GM23338 (cell line): ENCODE measurements around the gene GMPS. TPM values are rescaled to one million over a fixed set of nuclear protein-coding genes. Genes with fewer than 3 reads are reported as not detected.

ENCODE experiments used
- ATAC-seq: fragments of 200-7000 bp; cut with Tn5 transposase; 3 replicates; pipeline ENCODE4 v1.9.1; 2020
- DNase-seq: peaks from one replicate; pipeline ENCODE4 v3.0.0-alpha.2; 2015; ENCODE audit warnings: low spot score
- H2AFZ ChIP-seq: fragments of 200-600 bp; sonication (generic); 2 replicates; pipeline ENCODE4 v1.8.0; 2016; ENCODE audit warnings: antibody characterized with exemption, mild to moderate bottlenecking, moderate library complexity
- H3F3A ChIP-seq: fragments of 200-600 bp; sonication (generic); replicated peaks from 2 replicates; pipeline ENCODE4 v1.8.0; 2017; ENCODE audit warnings: antibody characterized with exemption, mixed run types, low read depth
- H3K27ac ChIP-seq: fragments of 200-600 bp; sonication (generic); 2 replicates; pipeline ENCODE4 v1.6.1; 2016; ENCODE audit warnings: low read depth
- H3K27me3 ChIP-seq: fragments of 200-600 bp; sonication (generic); 2 replicates; pipeline ENCODE4 v1.8.0; 2016; ENCODE audit warnings: mild to moderate bottlenecking, mixed run types, moderate library complexity; ENCODE audit not compliant: insufficient read depth
- H3K36me3 ChIP-seq: fragments of 200-600 bp; sonication (generic); 2 replicates; pipeline ENCODE4 v1.8.0; 2016; ENCODE audit warnings: mild to moderate bottlenecking; ENCODE audit not compliant: insufficient read depth
- H3K4me1 ChIP-seq: fragments of 200-600 bp; sonication (generic); 2 replicates; pipeline ENCODE4 v1.8.0; 2016; ENCODE audit warnings: mild to moderate bottlenecking, moderate library complexity; ENCODE audit not compliant: insufficient read depth
- H3K4me2 ChIP-seq: fragments of 200-600 bp; sonication (generic); 2 replicates; pipeline ENCODE4 v1.7.1; 2017; ENCODE audit warnings: mixed run types
- H3K4me3 ChIP-seq: fragments of 200-600 bp; sonication (generic); 2 replicates; pipeline ENCODE4 v1.6.1; 2016; ENCODE audit warnings: mixed run types
- H3K79me2 ChIP-seq: fragments of 200-600 bp; sonication (generic); replicated peaks from 2 replicates; pipeline ENCODE4 v1.8.0; 2017; ENCODE audit warnings: mild to moderate bottlenecking; ENCODE audit not compliant: insufficient read depth
- H3K9me2 ChIP-seq: fragments of 200-600 bp; sonication (generic); 2 replicates; pipeline ENCODE4 v1.8.0; 2017; ENCODE audit not compliant: insufficient read depth
- H4K20me1 ChIP-seq: fragments of 200-600 bp; sonication (generic); replicated peaks from 2 replicates; pipeline ENCODE4 v1.8.0; 2017; ENCODE audit warnings: mild to moderate bottlenecking; ENCODE audit not compliant: insufficient read depth
- H3K27ac Mint-ChIP-seq: 2 replicates; pipeline ENCODE4 v1.8.0; 2020; ENCODE audit warnings: inconsistent platforms, mild to moderate bottlenecking, moderate library complexity, mixed read lengths
- H3K27me3 Mint-ChIP-seq: 3 replicates; pipeline ENCODE4 v1.8.0; 2022; ENCODE audit warnings: low read depth, mild to moderate bottlenecking, moderate library complexity, mixed read lengths, inconsistent platforms; ENCODE audit not compliant: insufficient read depth, poor library complexity
- H3K36me3 Mint-ChIP-seq: 3 replicates; pipeline ENCODE4 v1.8.0; 2021; ENCODE audit warnings: low read depth, mild to moderate bottlenecking, inconsistent platforms, moderate library complexity, mixed read lengths
- H3K4me1 Mint-ChIP-seq: 3 replicates; pipeline ENCODE4 v1.8.0; 2020; ENCODE audit warnings: mild to moderate bottlenecking, inconsistent platforms, mixed read lengths
- H3K4me3 Mint-ChIP-seq: 3 replicates; pipeline ENCODE4 v1.8.0; 2021; ENCODE audit warnings: moderate library complexity, mild to moderate bottlenecking, inconsistent platforms, mixed read lengths
- H3K9me3 Mint-ChIP-seq: 3 replicates; pipeline ENCODE4 v1.8.0; 2020; ENCODE audit warnings: moderate library complexity, mild to moderate bottlenecking, inconsistent platforms, mixed read lengths
- CREB1 ChIP-seq: fragments of 250-450 bp; sonication (Bioruptor Pico); IDR thresholded peaks from 2 replicates; pipeline ENCODE4 v1.5.0; 2020; ENCODE audit warnings: low read depth, mild to moderate bottlenecking, moderate library complexity
- EZH2 ChIP-seq: fragments of 200-600 bp; sonication (generic); IDR thresholded peaks from one replicate; pipeline ENCODE4 v1.8.0; 2017; ENCODE audit warnings: antibody characterized with exemption, mild to moderate bottlenecking, low read depth; ENCODE audit not compliant: unreplicated experiment
- EZH2phosphoT487 ChIP-seq: fragments of 200-600 bp; sonication (generic); IDR thresholded peaks from one replicate; pipeline ENCODE4 v1.8.1; 2018; ENCODE audit warnings: antibody characterized with exemption; ENCODE audit not compliant: unreplicated experiment
- NANOG ChIP-seq: IDR thresholded peaks from 2 replicates; pipeline ENCODE4 v1.6.1; 2016; ENCODE audit warnings: antibody characterized with exemption, borderline replicate concordance
- STAT1 ChIP-seq: IDR thresholded peaks from one replicate; pipeline ENCODE4 v1.6.1; 2016; ENCODE audit warnings: antibody characterized with exemption; ENCODE audit not compliant: unreplicated experiment
- ZNF331 ChIP-seq: fragments of 250-450 bp; sonication (Bioruptor Pico); IDR thresholded peaks from 2 replicates; pipeline ENCODE4 v1.5.0; 2020; ENCODE audit warnings: low read depth, mild to moderate bottlenecking, moderate library complexity
- polyA plus RNA-seq: library from polyadenylated mRNA; unstranded; fragments of >200 nt; fragmentation: Nextera tagmentation; extraction: Ambion mirVana; gene quantifications from 2 replicates; pipeline ENCODE4 v1.2.1, GENCODE V29; 2016
- total RNA-seq: library from RNA; depleted of rRNA; stranded (reverse); fragments of >200 nt; shearing (Covaris generic); gene quantifications from 2 replicates; pipeline ENCODE4 v1.2.3, GENCODE V29; 2014
- TF ChIP-seq, protein P1 (sequence below), 2 experiments: fragments of 200-600 bp in 1 of 2; sonication (generic) in 1 of 2; conservative IDR thresholded peaks; 2 replicates each; pipeline versions ENCODE4 v1.5.1 to v1.6.1; 2016 to 2017; ENCODE audit warnings: antibody characterized with exemption in 2 of 2, low read depth in 2 of 2, mild to moderate bottlenecking in 2 of 2, moderate library complexity in 1 of 2
- TF ChIP-seq, protein P2 (sequence below): IDR thresholded peaks from 2 replicates; pipeline ENCODE4 v1.6.1; 2016; ENCODE audit warnings: antibody characterized with exemption
- TF ChIP-seq, protein P3 (sequence below): IDR thresholded peaks from one replicate; pipeline ENCODE4 v1.6.1; 2018; ENCODE audit warnings: antibody characterized with exemption; ENCODE audit not compliant: unreplicated experiment

GMPS gene
- total and polyA plus RNA-seq, 2 experiments from 2014 or later: 72.0 to 145 TPM

- TF ChIP-seq, protein P1, sequence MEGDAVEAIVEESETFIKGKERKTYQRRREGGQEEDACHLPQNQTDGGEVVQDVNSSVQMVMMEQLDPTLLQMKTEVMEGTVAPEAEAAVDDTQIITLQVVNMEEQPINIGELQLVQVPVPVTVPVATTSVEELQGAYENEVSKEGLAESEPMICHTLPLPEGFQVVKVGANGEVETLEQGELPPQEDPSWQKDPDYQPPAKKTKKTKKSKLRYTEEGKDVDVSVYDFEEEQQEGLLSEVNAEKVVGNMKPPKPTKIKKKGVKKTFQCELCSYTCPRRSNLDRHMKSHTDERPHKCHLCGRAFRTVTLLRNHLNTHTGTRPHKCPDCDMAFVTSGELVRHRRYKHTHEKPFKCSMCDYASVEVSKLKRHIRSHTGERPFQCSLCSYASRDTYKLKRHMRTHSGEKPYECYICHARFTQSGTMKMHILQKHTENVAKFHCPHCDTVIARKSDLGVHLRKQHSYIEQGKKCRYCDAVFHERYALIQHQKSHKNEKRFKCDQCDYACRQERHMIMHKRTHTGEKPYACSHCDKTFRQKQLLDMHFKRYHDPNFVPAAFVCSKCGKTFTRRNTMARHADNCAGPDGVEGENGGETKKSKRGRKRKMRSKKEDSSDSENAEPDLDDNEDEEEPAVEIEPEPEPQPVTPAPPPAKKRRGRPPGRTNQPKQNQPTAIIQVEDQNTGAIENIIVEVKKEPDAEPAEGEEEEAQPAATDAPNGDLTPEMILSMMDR (conservative IDR thresholded peaks at IDR 0.05; ENCODE audit: low read depth in 2 of 2): no peak
- TF ChIP-seq NANOG: no peak
- TF ChIP-seq, protein P2, sequence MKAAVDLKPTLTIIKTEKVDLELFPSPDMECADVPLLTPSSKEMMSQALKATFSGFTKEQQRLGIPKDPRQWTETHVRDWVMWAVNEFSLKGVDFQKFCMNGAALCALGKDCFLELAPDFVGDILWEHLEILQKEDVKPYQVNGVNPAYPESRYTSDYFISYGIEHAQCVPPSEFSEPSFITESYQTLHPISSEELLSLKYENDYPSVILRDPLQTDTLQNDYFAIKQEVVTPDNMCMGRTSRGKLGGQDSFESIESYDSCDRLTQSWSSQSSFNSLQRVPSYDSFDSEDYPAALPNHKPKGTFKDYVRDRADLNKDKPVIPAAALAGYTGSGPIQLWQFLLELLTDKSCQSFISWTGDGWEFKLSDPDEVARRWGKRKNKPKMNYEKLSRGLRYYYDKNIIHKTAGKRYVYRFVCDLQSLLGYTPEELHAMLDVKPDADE: no peak
- TF ChIP-seq STAT1: no peak
- TF ChIP-seq, protein P3, sequence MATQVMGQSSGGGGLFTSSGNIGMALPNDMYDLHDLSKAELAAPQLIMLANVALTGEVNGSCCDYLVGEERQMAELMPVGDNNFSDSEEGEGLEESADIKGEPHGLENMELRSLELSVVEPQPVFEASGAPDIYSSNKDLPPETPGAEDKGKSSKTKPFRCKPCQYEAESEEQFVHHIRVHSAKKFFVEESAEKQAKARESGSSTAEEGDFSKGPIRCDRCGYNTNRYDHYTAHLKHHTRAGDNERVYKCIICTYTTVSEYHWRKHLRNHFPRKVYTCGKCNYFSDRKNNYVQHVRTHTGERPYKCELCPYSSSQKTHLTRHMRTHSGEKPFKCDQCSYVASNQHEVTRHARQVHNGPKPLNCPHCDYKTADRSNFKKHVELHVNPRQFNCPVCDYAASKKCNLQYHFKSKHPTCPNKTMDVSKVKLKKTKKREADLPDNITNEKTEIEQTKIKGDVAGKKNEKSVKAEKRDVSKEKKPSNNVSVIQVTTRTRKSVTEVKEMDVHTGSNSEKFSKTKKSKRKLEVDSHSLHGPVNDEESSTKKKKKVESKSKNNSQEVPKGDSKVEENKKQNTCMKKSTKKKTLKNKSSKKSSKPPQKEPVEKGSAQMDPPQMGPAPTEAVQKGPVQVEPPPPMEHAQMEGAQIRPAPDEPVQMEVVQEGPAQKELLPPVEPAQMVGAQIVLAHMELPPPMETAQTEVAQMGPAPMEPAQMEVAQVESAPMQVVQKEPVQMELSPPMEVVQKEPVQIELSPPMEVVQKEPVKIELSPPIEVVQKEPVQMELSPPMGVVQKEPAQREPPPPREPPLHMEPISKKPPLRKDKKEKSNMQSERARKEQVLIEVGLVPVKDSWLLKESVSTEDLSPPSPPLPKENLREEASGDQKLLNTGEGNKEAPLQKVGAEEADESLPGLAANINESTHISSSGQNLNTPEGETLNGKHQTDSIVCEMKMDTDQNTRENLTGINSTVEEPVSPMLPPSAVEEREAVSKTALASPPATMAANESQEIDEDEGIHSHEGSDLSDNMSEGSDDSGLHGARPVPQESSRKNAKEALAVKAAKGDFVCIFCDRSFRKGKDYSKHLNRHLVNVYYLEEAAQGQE: no peak
- no peak for TF ChIP-seq EZH2
- no peak for TF ChIP-seq ZNF331 (CRISPR knock-in tag)
- TF ChIP-seq CREB1 (CRISPR knock-in tag): no peak
Measured at GRCh38 chr3:155889212-155889611, 18.8 kb downstream of the GMPS start (continued).

DNA sequence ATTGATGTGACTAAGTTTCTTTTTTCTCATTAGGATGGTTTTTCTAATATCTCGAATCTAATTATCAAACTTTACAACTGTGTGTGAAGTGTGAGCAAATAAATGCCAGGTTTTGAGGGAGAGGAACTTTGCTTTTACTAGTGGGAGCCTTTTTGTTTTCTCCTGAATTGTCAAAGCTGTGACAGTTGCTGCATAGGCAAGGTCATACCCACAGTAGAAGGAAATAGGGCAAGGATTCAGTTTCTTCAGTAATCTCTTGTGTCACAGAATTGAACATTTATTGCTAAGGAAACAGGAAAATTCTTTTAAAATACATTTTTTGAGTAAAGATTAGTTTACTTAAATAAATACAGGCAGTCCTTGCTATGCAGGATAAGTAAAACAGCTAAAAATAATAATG is 19.5 kb downstream of the GMPS start:
- H3K4me1 Mint-ChIP-seq: peaks cover 13% of the 10 kb centered on the region; the same call in 2 of the 3 replicates
- DNase-seq (no peak), ATAC-seq (no peak)
- no peak overlapping the region for H3K4me3 Mint-ChIP-seq
- no peak overlapping the region; the same call in 1 of the 2 replicates for H3K27ac Mint-ChIP-seq
- H4K20me1 ChIP-seq: peaks cover 40% of the 10 kb centered on the region
- peaks cover 9% of the 10 kb centered on the region for H3K36me3 ChIP-seq
- no peaks in the 10 kb centered on the region for H3K9me2 ChIP-seq
- H2AFZ ChIP-seq: no peak overlapping the region
- H3K4me1 ChIP-seq: no peaks in the 10 kb centered on the region
- H3K27me3 Mint-ChIP-seq: no peaks in the 10 kb centered on the region
- H3F3A ChIP-seq: no peaks in the 10 kb centered on the region
- H3K4me3 ChIP-seq: no peak overlapping the region
- H3K36me3 Mint-ChIP-seq: peaks cover 17% of the 10 kb centered on the region
- H3K4me2 ChIP-seq: no peak overlapping the region
- H3K9me3 Mint-ChIP-seq: no peaks in the 10 kb centered on the region
- H3K79me2 ChIP-seq: peaks cover 100% of the 10 kb centered on the region
- TF ChIP-seq, protein P3: no peak
- TF ChIP-seq, protein P2: no peak
- TF ChIP-seq CREB1 (CRISPR knock-in tag): no peak
- TF ChIP-seq EZH2phosphoT487: no peak
- no peak for TF ChIP-seq ZNF331 (CRISPR knock-in tag)
- TF ChIP-seq STAT1: no peak
- H3K27ac ChIP-seq: no peak overlapping the region
- H3K27me3 ChIP-seq: no peaks in the 10 kb centered on the region
